ENCODE data around the gene SNUPN.

Gene SNUPN

GRCh38 chr15:75669191-75669878 lies 43.8 kb upstream of the SNUPN start:
- no peak for TF ChIP-seq CTCF (conservative IDR thresholded peaks at IDR 0.05)
- H3K27ac ChIP-seq, result no peak overlapping the region

- TF ChIP-seq CTCF (conservative IDR thresholded peaks at IDR 0.05), result no peak
- H3K27ac ChIP-seq, result no peak overlapping the region
Measured at GRCh38 chr15:75666823-75667501, 41.4 kb upstream of the SNUPN start.

- no peak for TF ChIP-seq CTCF (conservative IDR thresholded peaks at IDR 0.05)
- H3K27ac ChIP-seq, result no peak overlapping the region
Measured at GRCh38 chr15:75663931-75664421, 38.5 kb upstream of the SNUPN start.

- no peak overlapping the region for H3K27ac ChIP-seq
- no peak for TF ChIP-seq CTCF (conservative IDR thresholded peaks at IDR 0.05)
Measured at GRCh38 chr15:75662823-75663519, 37.4 kb upstream of the SNUPN start.

- H3K27ac ChIP-seq, result no peak overlapping the region
- no peak for TF ChIP-seq CTCF (conservative IDR thresholded peaks at IDR 0.05)
Measured at GRCh38 chr15:75661756-75662140, 36.2 kb upstream of the SNUPN start.

- TF ChIP-seq CTCF (conservative IDR thresholded peaks at IDR 0.05), result no peak
- H3K27ac ChIP-seq, result no peak overlapping the region
Measured at GRCh38 chr15:75661100-75661755, 35.7 kb upstream of the SNUPN start.
